GM19372 (cell line): ENCODE data around the gene EXOSC5.
"Not testable (repeated sequence)": the region's sequence is repeated elsewhere in the genome, so short reads cannot be mapped to it uniquely, and the experiment has no call there.

Experiments
- ATAC-seq: cut with Tn5 transposase; IDR thresholded peaks from one replicate; pipeline ENCODE4 v1.9.1; 2021; ENCODE audit warnings: mild to moderate bottlenecking, low read depth, moderate library complexity; ENCODE audit not compliant: unreplicated experiment

The EXOSC5 gene

GRCh38 chr19:41397086-41398049 lies at the start of gene EXOSC5, which contains the start of gene BCKDHA:
TSS of gene EXOSC5 (minus strand) at chr19:41397359. CDS start at chr19:41397328, 31 bp downstream.
TSS of gene BCKDHA (plus strand) at chr19:41397818. CDS start at chr19:41397828, 10 bp downstream.
- ATAC-seq: peak; percentile 91

- no peak for ATAC-seq
Observed at GRCh38 chr19:41445575-41445974, 48.4 kb upstream of the EXOSC5 start.

DNA sequence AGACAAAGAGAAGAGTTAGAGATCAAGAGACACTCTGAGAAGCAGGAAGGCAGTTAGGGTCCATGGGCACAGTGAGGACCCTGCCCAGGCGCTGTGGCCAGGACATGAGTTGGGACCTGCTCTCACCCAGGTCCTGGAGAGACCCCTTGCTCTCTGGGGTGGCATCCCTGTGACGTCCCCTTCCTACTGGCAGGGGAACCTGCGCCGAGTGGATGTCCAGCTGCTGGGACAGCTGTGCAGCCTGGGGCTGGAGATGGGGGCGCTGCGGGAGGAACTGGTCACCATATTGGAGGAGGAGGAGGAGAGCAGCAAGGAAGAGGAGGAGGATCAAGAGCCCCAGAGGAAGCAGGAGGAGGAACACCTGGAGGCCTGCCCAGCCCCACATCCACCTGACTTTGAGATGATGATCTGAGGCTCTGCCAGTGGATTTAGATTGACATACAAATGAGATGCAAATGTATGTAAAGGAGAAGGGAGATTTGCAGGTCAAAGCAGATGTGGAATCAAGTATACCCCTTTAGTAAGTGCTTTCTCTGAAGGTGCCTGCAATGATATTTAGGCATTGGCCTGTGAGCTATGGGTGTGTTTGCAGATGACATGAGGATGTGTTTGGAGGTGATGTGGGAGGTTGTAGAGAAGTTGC lies 46.8 kb upstream of the EXOSC5 start:
- no peak for ATAC-seq

- ATAC-seq: no peak
Observed at GRCh38 chr19:41442473-41443355, 45.6 kb upstream of the EXOSC5 start, which contains the start of gene ERICH4. TSS of gene ERICH4 (plus strand) at chr19:41443156. CDS start at chr19:41443170, 14 bp downstream.

DNA sequence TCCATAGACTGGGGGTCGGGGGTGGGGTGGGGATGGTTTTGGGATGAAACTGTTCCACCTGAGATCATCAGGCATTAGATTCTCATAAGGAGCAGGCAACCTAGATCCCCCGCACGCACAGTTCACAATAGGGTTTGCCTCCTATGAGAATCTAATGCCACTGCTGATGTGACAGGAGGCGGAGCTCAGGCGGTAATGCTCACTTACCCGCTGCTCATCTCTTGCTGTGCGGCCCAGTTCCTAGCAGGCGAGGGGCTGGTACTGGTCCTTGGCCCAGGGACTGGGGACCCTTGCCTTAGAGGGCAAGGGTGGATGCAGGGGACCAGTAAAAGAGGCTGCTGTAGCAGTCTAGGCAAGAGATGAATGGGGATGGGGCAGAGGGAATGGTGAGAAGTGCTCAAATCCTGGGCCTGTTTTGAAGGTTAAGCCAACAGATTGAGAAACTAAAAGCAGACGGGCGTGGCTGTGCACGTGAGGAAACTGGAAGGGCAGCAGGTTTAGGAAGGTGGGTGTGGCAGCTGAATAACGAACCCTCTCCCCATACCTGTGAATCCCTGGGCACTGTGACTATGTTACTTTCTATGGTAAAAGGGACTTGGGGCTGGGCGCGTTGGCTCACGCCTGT lies 44.3 kb upstream of the EXOSC5 start:
- no peak for ATAC-seq

DNA sequence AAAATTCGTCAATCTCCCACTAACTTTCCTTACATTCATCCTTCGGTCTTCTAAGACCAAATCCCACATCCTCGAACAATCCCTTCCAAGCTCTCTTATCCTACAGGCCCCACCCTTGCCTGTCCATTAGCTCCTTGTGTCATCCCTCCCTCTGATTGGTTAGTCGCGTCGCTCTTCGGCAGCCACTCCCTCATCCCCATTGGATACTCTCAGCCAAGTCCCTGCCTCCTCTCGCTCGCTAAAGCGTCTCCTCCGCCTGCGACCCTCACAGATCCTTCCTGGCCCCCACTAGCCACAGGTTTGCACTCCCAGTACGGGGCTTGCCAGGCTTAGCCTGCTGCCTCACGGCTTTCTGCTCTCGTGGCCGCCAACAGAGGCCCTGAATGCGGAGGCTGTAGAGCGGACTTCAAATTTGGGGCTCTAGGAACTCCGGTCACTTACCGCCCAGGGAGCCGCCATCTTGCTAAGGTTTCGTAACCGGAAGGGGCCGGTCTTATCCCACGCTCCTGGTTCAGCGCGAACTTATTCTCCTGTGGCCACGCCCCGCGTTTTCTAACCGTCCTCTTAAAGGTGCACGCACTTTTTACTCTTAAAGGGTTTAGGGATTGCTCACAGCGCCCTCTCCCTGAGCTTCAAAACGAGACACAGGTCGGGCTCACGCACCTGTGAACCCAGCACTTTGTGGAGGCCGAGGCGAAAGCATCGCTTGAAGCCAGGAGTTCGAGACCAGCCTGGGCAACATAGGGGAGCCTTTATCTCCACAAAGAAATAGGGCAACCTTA lies 42.5 kb upstream of the EXOSC5 start, which contains the start of gene DMAC2:
Gene DMAC2, minus strand, starts transcription at position 472 of the 782 bp plus-strand sequence. Its CDS starts 13 bp downstream, at position 459.
- ATAC-seq: peak; percentile 93

DNA sequence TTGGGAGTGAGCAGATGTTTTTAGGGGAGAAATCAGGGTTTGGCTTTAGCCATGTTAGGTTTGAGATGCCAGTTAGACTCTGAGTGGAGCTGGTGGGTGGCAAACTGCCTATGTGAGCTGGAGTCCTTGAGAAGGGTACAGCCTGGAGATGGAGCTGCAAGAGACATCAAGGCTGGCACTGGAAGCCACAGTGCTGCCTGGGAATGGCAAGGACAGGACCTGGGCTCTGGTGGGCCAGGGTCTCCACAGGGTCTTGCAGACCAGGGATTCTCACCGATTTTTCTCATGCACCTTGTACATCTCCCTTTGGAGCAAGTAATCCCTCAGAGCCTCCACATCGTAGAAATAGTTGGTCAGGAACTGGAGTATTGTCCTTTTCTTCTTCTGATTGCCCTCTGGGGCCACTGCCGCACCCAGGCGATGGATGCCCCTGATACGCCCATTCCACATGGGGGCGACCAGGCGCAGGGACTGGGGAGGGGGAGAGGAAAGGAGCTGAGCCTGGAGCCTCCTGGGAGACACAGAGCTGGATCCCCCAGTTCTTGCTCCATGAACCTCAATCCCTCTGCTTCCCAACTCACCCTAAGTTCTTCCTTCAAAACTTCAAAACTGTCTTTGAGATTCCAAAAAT lies 40.9 kb upstream of the EXOSC5 start:
- ATAC-seq: no peak

DNA sequence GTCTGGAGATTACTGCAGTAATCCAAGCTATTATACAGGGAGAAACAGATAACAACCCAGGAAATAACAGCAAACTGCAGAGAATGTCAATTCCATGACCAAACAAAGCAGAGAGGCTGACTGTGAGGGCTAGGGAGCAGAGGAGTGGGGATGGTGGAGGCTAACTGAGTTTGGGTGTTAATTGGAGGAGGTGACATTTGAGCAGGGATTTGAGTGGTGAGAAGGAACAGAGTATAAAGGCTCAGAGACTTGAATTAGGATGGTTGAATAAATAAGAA lies 39.5 kb upstream of the EXOSC5 start:
- no peak for ATAC-seq

DNA sequence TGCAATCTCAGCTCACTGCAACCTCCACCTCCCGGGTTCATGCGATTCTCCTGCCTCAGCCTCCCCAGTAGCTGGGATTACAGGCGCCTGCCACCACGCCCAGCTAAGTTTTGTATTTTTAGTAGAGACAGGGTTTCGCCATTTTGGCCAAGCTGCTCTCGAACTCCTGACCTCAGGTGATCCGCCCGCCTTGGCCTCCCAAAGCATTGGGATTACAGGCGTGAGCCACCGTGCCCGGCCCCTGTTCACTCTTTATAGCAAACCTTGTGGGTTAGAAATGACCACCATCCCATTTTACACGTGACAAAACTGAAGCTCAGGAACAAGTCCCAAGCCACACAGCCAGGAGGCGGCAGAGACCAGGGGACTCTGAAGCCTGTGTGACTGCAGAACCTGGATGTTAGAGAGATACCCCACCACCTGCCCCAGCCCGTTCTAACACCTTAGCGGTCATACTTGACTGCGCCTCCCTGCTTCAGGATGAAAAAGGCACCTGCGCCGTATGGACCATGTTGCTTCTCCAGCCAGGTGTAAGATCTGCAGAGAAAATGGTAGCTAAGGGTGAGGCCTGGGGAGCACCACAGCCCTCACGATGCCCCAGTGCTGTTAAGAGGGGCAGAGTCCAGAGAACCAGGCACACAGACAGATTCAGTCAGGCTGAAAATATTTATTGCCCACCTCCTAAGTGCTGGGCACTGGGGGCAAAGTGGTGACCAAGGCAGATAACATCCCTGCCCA lies 38.9 kb upstream of the EXOSC5 start:
- no peak for ATAC-seq

- ATAC-seq: not testable (repeated sequence)
Observed at GRCh38 chr19:41435376-41435775, 38.2 kb upstream of the EXOSC5 start.

GRCh38 chr19:41434450-41434849 lies 37.3 kb upstream of the EXOSC5 start:
- no peak for ATAC-seq

- ATAC-seq: no peak
Observed at GRCh38 chr19:41433171-41433570, 36.0 kb upstream of the EXOSC5 start.

- no peak for ATAC-seq
Observed at GRCh38 chr19:41431426-41432386, 34.5 kb upstream of the EXOSC5 start.

DNA sequence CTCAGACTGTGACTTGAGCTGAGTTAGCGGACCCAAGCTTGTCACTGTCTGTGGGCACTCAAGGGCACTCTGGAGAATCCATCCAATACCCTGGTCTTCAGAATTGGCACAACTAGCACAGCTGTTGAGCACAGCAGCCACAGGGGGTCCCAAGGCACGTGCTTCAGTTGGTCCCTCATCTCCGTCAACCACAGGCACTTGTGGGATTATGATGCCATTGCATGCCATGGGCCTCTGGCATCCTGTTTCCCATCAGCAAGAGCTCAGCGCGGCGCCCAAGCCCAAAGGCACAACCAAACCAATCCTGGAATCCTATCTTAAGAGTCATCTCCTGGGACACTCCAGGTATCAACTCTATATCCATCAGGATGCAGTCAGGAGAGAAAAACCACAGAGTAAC lies 33.8 kb upstream of the EXOSC5 start:
- ATAC-seq: no peak

DNA sequence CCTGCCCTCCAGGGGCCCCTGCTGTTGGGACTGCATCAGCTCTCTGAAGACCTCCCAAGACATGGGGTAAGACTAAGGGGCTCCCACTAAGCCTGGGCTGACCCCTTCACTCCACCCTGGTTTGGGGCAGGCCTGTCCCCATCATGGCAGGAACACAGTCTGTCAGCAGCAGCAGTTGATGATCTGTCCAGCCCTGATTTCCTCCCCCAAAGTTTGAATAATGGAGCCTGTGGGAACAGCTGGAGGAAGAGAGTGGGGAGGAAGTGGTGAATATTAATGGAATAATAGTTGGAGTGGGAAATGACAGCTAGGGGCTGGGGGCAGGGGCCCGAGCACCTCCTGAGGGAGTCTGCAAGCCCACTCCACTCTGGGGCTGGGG lies 31.3 kb upstream of the EXOSC5 start:
- ATAC-seq: no peak

- ATAC-seq: no peak
Observed at GRCh38 chr19:41427647-41428480, 30.7 kb upstream of the EXOSC5 start.
